ES-I3 (cell line): Measurements from ENCODE around the gene LRMDA.

Experiments used
- H3K36me3 ChIP-seq: 2 replicates; pipeline ENCODE4 v1.6.1; 2013; ENCODE audit warnings: mild to moderate bottlenecking, low read length, control low read depth, moderate library complexity; ENCODE audit not compliant: insufficient read depth
- H3K4me1 ChIP-seq: 2 replicates; pipeline ENCODE4 v1.6.1; 2013; ENCODE audit warnings: mild to moderate bottlenecking, control low read depth, low read length; ENCODE audit not compliant: insufficient read depth
- H3K9ac ChIP-seq: 2 replicates; pipeline ENCODE4 v1.6.1; 2013; ENCODE audit warnings: low read depth, mild to moderate bottlenecking, low read length, moderate library complexity
- H3K9me3 ChIP-seq: 2 replicates; pipeline ENCODE4 v1.6.1; 2013; ENCODE audit warnings: mild to moderate bottlenecking, low read length, moderate library complexity; ENCODE audit not compliant: control insufficient read depth, insufficient read depth

The LRMDA gene

DNA sequence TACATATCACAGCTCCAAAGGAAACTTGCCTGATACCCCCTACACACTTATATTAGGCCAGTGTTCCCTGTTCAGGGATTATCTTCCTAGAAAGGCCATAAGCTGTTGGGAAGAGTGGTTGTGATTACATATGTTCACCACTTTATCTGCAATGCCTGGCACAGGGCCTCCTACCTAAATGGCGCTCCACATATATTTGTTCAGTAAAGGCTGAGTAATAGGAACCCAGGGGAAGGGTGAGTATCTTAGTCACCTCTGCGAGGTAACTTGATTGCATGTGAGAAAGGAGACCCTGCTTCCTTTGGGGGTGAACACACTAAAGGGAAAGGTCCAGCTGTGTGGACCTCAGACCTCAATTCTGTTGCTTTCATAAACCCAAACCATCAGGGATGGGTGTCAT, 896.0 kb downstream of the LRMDA start:
- Histone ChIP-seq H3K9me3 (no peaks in the 10 kb centered on the region), H3K9ac (no peak overlapping the region), H3K36me3 (no peaks in the 10 kb centered on the region), H3K4me1 (peaks cover 5% of the 10 kb centered on the region; the same call in 1 of the 2 replicates)

DNA sequence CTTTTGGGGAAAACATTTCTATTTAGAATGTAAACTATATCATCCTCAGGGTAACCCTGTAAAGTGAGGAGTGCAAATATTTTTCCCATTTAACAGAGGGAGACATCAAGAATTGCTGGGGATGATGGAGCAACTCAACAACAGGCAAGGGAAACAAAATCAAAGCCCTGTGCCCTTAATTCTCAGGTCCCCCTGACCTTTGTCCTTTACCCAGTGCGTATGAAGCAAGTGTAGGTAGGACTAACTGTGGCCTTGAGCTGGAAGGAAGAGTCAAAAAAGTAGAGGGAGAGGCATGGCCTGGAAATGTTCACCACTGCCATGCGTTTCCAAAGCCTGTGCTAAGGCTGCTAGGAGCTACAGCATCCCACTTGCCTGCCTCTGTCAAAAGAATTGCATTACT, 896.9 kb downstream of the LRMDA start:
- Histone ChIP-seq H3K4me1 (peaks cover 5% of the 10 kb centered on the region; the same call in 1 of the 2 replicates), H3K36me3 (no peaks in the 10 kb centered on the region), H3K9me3 (no peaks in the 10 kb centered on the region), H3K9ac (no peak overlapping the region)

DNA sequence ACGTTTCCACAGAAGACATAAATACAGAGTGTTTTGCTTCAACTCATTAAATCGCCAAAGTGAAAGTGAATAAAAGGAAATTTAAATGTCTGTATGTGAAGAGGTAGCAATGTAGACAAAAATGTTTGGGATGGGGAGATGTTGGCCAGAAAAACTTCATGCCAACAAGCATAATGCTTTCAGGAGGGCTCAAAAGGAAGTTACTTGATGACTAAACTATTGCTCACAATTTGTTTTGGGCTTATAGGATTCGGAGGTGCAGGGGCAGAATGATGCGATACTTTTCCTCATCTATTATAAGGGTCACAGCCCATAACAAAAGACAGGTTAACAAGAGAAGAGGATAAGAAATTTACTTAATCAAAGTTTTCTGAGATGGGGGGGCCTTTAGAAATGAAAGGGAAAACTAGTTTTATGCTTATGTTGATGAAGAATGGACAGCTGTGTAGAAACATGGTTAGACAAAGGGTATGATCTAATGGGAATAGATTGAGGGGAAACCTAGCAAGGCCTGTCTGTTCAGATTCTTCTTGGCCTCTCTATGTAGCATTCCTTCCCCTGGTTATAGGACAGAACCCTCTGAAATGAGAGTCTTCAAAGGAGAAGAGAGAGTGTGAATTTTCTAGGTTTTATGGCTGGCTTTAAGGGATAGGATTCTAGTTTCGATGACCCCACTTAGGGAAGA, 898.6 kb downstream of the LRMDA start:
- Histone ChIP-seq H3K9me3 (no peaks in the 10 kb centered on the region), H3K4me1 (peaks cover 5% of the 10 kb centered on the region; the same call in 1 of the 2 replicates), H3K9ac (no peak overlapping the region), H3K36me3 (no peaks in the 10 kb centered on the region)

DNA sequence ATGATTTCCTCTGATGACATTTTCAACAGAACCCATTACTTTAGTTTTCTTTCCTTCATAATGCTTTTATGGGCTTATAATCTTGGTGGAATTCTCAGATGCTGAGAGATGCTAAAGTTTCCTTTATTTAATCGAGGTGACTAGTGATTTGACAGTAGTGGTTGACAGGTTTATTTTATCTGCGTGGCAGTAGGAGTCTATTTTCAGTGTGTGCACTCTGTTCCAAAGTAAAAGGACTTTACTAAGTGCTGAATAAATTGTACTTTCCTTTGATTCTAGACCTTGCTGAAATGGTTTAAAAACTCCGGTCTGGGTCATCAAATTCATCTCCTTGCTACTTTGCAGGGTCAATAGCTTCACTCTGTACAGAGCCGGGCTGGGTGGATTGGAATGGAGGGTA, 900.3 kb downstream of the LRMDA start:
- H3K4me1 ChIP-seq: peaks cover 13% of the 10 kb centered on the region
- no peaks in the 10 kb centered on the region for H3K9me3 ChIP-seq
- no peaks in the 10 kb centered on the region for H3K36me3 ChIP-seq
- no peak overlapping the region for H3K9ac ChIP-seq

- H3K9ac ChIP-seq: no peak overlapping the region
- H3K36me3 ChIP-seq: no peaks in the 10 kb centered on the region
- peaks cover 13% of the 10 kb centered on the region for H3K4me1 ChIP-seq
- H3K9me3 ChIP-seq: no peaks in the 10 kb centered on the region
Measured at GRCh38 chr10:76333326-76333725, 901.9 kb downstream of the LRMDA start.

DNA sequence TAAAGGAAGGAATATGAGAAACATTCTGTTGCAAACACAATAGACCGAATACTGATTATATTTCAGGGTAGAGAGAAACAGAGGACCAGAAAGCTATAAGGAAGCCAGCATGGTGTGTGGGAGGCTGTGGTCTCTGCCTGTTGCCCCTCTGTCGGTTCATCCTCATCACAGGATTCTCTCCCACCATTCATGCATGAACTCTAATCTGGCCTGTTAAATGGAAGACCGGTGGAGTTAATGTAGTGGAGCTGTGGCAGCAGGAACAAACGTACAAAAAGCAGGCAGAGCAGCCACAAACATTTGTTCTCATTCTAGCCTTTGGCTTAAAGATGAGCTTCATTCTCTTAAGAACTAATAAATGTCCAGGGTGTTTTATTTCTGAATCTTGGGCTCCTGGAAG, 902.4 kb downstream of the LRMDA start:
- Histone ChIP-seq H3K36me3 (no peaks in the 10 kb centered on the region), H3K9ac (no peak overlapping the region), H3K9me3 (no peaks in the 10 kb centered on the region), H3K4me1 (peaks cover 13% of the 10 kb centered on the region)

DNA sequence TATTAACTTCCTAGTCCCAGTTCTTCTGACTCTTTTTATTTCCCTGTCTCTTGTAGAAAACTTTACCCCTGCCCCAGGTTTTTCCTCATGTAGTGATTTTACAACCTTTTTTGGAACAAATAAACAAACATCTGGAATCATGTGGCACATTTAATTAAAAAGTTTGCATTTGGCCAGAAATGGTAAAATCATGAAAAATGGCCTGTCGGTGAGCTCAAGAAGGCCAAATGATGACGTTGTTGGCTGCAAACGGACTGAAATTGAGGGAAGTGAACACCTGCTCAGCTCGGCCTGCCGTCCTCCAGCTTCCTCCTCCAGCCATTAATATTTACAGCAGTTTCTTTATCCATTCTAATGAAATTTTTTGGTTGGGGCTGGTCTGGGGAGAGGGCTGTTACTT, 902.8 kb downstream of the LRMDA start:
- no peak overlapping the region for H3K9ac ChIP-seq
- no peaks in the 10 kb centered on the region for H3K9me3 ChIP-seq
- peaks cover 13% of the 10 kb centered on the region for H3K4me1 ChIP-seq
- no peaks in the 10 kb centered on the region for H3K36me3 ChIP-seq

GRCh38 chr10:76336213-76336963, 905.0 kb downstream of the LRMDA start:
- peaks cover 9% of the 10 kb centered on the region for H3K4me1 ChIP-seq
- H3K36me3 ChIP-seq: no peaks in the 10 kb centered on the region
- no peaks in the 10 kb centered on the region for H3K9me3 ChIP-seq
- H3K9ac ChIP-seq: no peak overlapping the region

GRCh38 chr10:76337641-76338040, 906.2 kb downstream of the LRMDA start:
- H3K4me1 ChIP-seq: peaks cover 9% of the 10 kb centered on the region
- H3K9me3 ChIP-seq: no peaks in the 10 kb centered on the region
- H3K36me3 ChIP-seq: no peaks in the 10 kb centered on the region
- no peak overlapping the region for H3K9ac ChIP-seq

GRCh38 chr10:76338187-76338586, 906.8 kb downstream of the LRMDA start:
- Histone ChIP-seq H3K9me3 (no peaks in the 10 kb centered on the region), H3K9ac (no peak overlapping the region)

GRCh38 chr10:76341740-76342139, 910.3 kb downstream of the LRMDA start:
- Histone ChIP-seq H3K9me3 (no peaks in the 10 kb centered on the region), H3K36me3 (no peaks in the 10 kb centered on the region), H3K4me1 (no peaks in the 10 kb centered on the region), H3K9ac (no peak overlapping the region)

More at GRCh38 chr10:76338187-76338586, 906.8 kb downstream of the LRMDA start:
- no peaks in the 10 kb centered on the region for H3K36me3 ChIP-seq
- H3K4me1 ChIP-seq: peaks cover 9% of the 10 kb centered on the region

DNA sequence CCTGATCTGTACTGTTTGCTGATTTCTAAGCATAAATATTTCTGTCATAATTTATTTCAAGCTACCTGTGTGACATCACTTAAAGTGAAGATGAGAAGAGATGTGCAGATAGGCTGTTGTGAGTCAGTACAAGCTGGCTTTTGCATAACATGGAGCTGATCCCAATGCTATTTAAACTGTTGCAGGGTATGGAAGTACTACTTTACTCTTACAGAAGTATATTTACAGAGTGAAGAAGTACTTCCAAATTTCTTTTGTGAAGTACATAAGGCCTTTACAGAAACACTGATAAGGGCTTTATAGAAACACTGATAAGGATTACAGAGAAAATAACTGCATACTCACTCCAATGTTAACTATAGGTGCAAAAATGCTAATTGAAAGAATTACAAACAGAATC, 911.6 kb downstream of the LRMDA start:
- H3K9me3 ChIP-seq: no peaks in the 10 kb centered on the region
- no peak overlapping the region for H3K9ac ChIP-seq
- H3K36me3 ChIP-seq: no peaks in the 10 kb centered on the region

DNA sequence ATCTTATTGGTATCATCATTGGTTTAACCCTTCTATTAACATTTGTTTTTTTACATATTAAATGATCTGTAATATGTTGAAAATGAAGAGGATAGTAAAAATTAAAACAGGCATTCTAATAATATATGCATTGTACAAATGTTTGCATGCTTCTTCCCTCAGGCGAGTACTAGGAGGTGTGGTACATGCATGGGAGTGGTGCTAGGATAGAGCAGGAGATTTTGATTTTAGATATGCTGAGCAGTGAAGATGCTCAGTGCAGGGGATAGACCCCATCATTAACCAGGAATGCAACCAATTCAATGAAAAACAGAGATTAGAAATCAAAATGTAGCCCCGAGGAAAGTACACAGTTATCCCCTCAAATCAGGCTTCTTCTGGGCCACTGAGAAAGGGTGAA, 916.4 kb downstream of the LRMDA start:
- H3K36me3 ChIP-seq: no peaks in the 10 kb centered on the region
- H3K9me3 ChIP-seq: no peaks in the 10 kb centered on the region
- no peak overlapping the region for H3K9ac ChIP-seq
- H3K4me1 ChIP-seq: no peaks in the 10 kb centered on the region

More for the DNA sequence above, 911.6 kb downstream of the LRMDA start:
- no peaks in the 10 kb centered on the region for H3K4me1 ChIP-seq

DNA sequence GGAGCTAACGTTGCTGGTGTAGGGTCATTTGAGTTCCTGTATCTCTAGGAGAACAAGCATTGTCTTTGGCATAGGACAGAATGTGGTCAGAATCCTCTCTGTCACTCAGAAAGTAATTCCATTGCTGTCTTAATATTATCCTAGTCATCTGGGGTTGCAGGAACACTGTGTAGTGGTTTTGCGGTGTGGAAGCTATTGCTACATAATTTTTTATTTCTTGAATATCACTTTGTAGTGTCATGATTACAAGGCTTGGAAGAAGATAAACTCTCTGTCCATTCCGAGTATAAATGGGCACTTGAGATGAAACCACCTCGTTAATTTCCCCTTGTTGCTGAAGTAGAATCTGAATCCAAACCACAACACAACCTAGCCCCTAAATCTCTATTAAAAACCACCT, 919.2 kb downstream of the LRMDA start:
- Histone ChIP-seq H3K4me1 (no peaks in the 10 kb centered on the region), H3K36me3 (no peaks in the 10 kb centered on the region), H3K9ac (no peak overlapping the region), H3K9me3 (no peaks in the 10 kb centered on the region)

- Histone ChIP-seq H3K9ac (no peak overlapping the region), H3K36me3 (no peaks in the 10 kb centered on the region), H3K9me3 (no peaks in the 10 kb centered on the region), H3K4me1 (no peaks in the 10 kb centered on the region)
Measured at GRCh38 chr10:76352300-76352699, 920.9 kb downstream of the LRMDA start.
